T-helper 1 cell treated with Interleukin-12 subunit alpha and Interleukin-12 subunit beta and Interleukin-4 antibody, amounts not matched to agents 30 μg/mL and 1 μg/mL, for 36 hours (primary cell): Measurements from ENCODE around the gene PLCD3.

Experiments used
- H3K27ac Mint-ChIP-seq: one replicate; pipeline ENCODE4 v1.8.0; 2021; ENCODE audit warnings: mild to moderate bottlenecking, mixed read lengths
- H3K27me3 Mint-ChIP-seq: one replicate; pipeline ENCODE4 v1.8.0; 2021; ENCODE audit warnings: low read depth, mixed read lengths
- H3K36me3 Mint-ChIP-seq: one replicate; pipeline ENCODE4 v1.8.0; 2021; ENCODE audit warnings: low read depth, mixed read lengths
- H3K4me1 Mint-ChIP-seq: one replicate; pipeline ENCODE4 v1.8.0; 2021; ENCODE audit warnings: low read depth, mixed read lengths
- H3K4me3 Mint-ChIP-seq: one replicate; pipeline ENCODE4 v1.8.0; 2021; ENCODE audit warnings: mild to moderate bottlenecking, moderate library complexity, mixed read lengths
- H3K9me3 Mint-ChIP-seq: one replicate; pipeline ENCODE4 v1.8.0; 2021; ENCODE audit warnings: mixed read lengths

PLCD3 gene

GRCh38 chr17:45160447-45161287 lies 28.4 kb upstream of the PLCD3 start:
- H3K27ac Mint-ChIP-seq = peak overlapping the region; percentile 99
- H3K9me3 Mint-ChIP-seq = no peaks in the 10 kb centered on the region
- peaks cover 24% of the 10 kb centered on the region for H3K36me3 Mint-ChIP-seq
- peaks cover 26% of the 10 kb centered on the region for H3K4me1 Mint-ChIP-seq
- H3K4me3 Mint-ChIP-seq = peak overlapping the region; percentile 99
- H3K27me3 Mint-ChIP-seq = no peaks in the 10 kb centered on the region

- Mint-ChIP-seq H3K27me3 (no peaks in the 10 kb centered on the region), H3K4me1 (peaks cover 21% of the 10 kb centered on the region), H3K4me3 (no peak overlapping the region), H3K36me3 (peaks cover 19% of the 10 kb centered on the region), H3K27ac (no peak overlapping the region), H3K9me3 (no peaks in the 10 kb centered on the region)
These were observed 23.9 kb upstream of the PLCD3 start for GRCh38 chr17:45156242-45156641.

- no peak overlapping the region for H3K4me3 Mint-ChIP-seq
- peaks cover 27% of the 10 kb centered on the region for H3K4me1 Mint-ChIP-seq
- H3K9me3 Mint-ChIP-seq = no peaks in the 10 kb centered on the region
- no peak overlapping the region for H3K27ac Mint-ChIP-seq
- peaks cover 21% of the 10 kb centered on the region for H3K36me3 Mint-ChIP-seq
- H3K27me3 Mint-ChIP-seq = no peaks in the 10 kb centered on the region
These were observed 23.2 kb upstream of the PLCD3 start for GRCh38 chr17:45155483-45155882.

- no peak overlapping the region for H3K4me3 Mint-ChIP-seq
- H3K27me3 Mint-ChIP-seq = no peaks in the 10 kb centered on the region
- peaks cover 27% of the 10 kb centered on the region for H3K4me1 Mint-ChIP-seq
- H3K27ac Mint-ChIP-seq = no peak overlapping the region
- H3K9me3 Mint-ChIP-seq = no peaks in the 10 kb centered on the region
- H3K36me3 Mint-ChIP-seq = peaks cover 19% of the 10 kb centered on the region
These were observed 22.7 kb upstream of the PLCD3 start for GRCh38 chr17:45155029-45155428.

- Mint-ChIP-seq H3K27me3 (no peaks in the 10 kb centered on the region), H3K4me3 (peak overlapping the region; percentile 68), H3K4me1 (peaks cover 20% of the 10 kb centered on the region), H3K9me3 (no peaks in the 10 kb centered on the region), H3K36me3 (peaks cover 20% of the 10 kb centered on the region), H3K27ac (peak overlapping the region; percentile 70)
These were observed 18.8 kb upstream of the PLCD3 start for GRCh38 chr17:45150911-45151809.

GRCh38 chr17:45149669-45150664 lies 17.7 kb upstream of the PLCD3 start:
- Mint-ChIP-seq H3K36me3 (peaks cover 20% of the 10 kb centered on the region), H3K4me1 (peaks cover 26% of the 10 kb centered on the region), H3K9me3 (no peaks in the 10 kb centered on the region), H3K27me3 (no peaks in the 10 kb centered on the region), H3K4me3 (peak overlapping the region; percentile 96), H3K27ac (peak overlapping the region; percentile 100)

- peaks cover 20% of the 10 kb centered on the region for H3K36me3 Mint-ChIP-seq
- H3K9me3 Mint-ChIP-seq = no peaks in the 10 kb centered on the region
- H3K27me3 Mint-ChIP-seq = no peaks in the 10 kb centered on the region
These were observed 16.8 kb upstream of the PLCD3 start for GRCh38 chr17:45149037-45149668.

GRCh38 chr17:45148183-45149036 lies 16.1 kb upstream of the PLCD3 start, which contains the start of gene HEXIM1:
Gene HEXIM1, plus strand, starts transcription at chr17:45148475. Its CDS starts 716 bp downstream, at chr17:45149191.
- Mint-ChIP-seq H3K27ac (peak within 1 kb of the TSS; percentile 100), H3K27me3 (no peaks in the 10 kb centered on the region), H3K4me1 (peaks cover 28% of the 10 kb centered on the region), H3K4me3 (peak within 1 kb of the TSS; percentile 96), H3K36me3 (peaks cover 20% of the 10 kb centered on the region), H3K9me3 (no peaks in the 10 kb centered on the region)

More at GRCh38 chr17:45149037-45149668, 16.8 kb upstream of the PLCD3 start:
- Mint-ChIP-seq H3K4me1 (peaks cover 28% of the 10 kb centered on the region), H3K4me3 (peak overlapping the region; percentile 96), H3K27ac (peak overlapping the region; percentile 100)

GRCh38 chr17:45147581-45148182 lies 15.4 kb upstream of the PLCD3 start:
- Mint-ChIP-seq H3K36me3 (peaks cover 22% of the 10 kb centered on the region), H3K27ac (peak overlapping the region; percentile 100), H3K4me3 (peak overlapping the region; percentile 96), H3K9me3 (no peaks in the 10 kb centered on the region), H3K27me3 (no peaks in the 10 kb centered on the region), H3K4me1 (peaks cover 28% of the 10 kb centered on the region)

GRCh38 chr17:45146890-45147580 lies 14.7 kb upstream of the PLCD3 start:
- Mint-ChIP-seq H3K4me3 (peak overlapping the region; percentile 96), H3K36me3 (peaks cover 22% of the 10 kb centered on the region), H3K9me3 (no peaks in the 10 kb centered on the region), H3K4me1 (peaks cover 28% of the 10 kb centered on the region), H3K27me3 (no peaks in the 10 kb centered on the region), H3K27ac (peak overlapping the region; percentile 100)

- Mint-ChIP-seq H3K9me3 (no peaks in the 10 kb centered on the region), H3K4me3 (peak overlapping the region; percentile 96), H3K36me3 (peaks cover 22% of the 10 kb centered on the region), H3K27me3 (no peaks in the 10 kb centered on the region), H3K4me1 (peaks cover 26% of the 10 kb centered on the region), H3K27ac (peak overlapping the region; percentile 100)
These were observed 14.2 kb upstream of the PLCD3 start for GRCh38 chr17:45146592-45146889.

GRCh38 chr17:45146166-45146565 lies 13.9 kb upstream of the PLCD3 start:
- Mint-ChIP-seq H3K9me3 (no peaks in the 10 kb centered on the region), H3K27me3 (no peaks in the 10 kb centered on the region), H3K4me3 (peak overlapping the region; percentile 19), H3K4me1 (peaks cover 22% of the 10 kb centered on the region), H3K27ac (no peak overlapping the region), H3K36me3 (peaks cover 23% of the 10 kb centered on the region)
